ENCODE data around the gene NEFH. TPM values are rescaled to one million over a fixed set of nuclear protein-coding genes. Genes with fewer than 3 reads are reported as not detected.
A peak's percentile ranks its signal among the peaks of the same experiment; 100 is the strongest.

The NEFH gene
- total and polyA plus RNA-seq, 12 donors = 6.8 to 81.1 (median 20.6) TPM

DNA sequence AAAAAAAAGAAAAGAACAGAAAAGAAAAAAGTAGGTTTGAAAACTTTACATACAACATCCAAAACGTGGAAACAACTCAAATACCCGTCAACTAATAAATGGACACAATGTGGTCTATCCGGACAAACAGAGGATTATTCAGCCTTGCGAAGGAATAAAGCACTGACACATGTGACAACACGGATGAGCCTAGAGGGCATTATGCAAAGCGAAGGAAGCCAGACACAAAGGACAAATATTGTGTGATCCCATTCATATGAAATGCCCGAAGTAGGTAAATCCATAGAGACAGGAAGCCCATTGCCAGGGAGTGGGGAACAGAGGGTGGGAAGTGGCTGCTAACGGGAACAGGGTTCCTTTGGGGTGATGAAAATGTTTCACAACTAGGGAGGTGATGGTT, 29.8 kb upstream of the NEFH start:
- H3K36me3 ChIP-seq (replicated peaks in 1 of 2) = no peaks in the 10 kb centered on the region
- H3K27me3 ChIP-seq = no peaks in the 10 kb centered on the region
- DNase-seq = no peak
- TF ChIP-seq, protein P1, sequence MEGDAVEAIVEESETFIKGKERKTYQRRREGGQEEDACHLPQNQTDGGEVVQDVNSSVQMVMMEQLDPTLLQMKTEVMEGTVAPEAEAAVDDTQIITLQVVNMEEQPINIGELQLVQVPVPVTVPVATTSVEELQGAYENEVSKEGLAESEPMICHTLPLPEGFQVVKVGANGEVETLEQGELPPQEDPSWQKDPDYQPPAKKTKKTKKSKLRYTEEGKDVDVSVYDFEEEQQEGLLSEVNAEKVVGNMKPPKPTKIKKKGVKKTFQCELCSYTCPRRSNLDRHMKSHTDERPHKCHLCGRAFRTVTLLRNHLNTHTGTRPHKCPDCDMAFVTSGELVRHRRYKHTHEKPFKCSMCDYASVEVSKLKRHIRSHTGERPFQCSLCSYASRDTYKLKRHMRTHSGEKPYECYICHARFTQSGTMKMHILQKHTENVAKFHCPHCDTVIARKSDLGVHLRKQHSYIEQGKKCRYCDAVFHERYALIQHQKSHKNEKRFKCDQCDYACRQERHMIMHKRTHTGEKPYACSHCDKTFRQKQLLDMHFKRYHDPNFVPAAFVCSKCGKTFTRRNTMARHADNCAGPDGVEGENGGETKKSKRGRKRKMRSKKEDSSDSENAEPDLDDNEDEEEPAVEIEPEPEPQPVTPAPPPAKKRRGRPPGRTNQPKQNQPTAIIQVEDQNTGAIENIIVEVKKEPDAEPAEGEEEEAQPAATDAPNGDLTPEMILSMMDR (IDR thresholded peaks at IDR 0.05) = no peak
- TF ChIP-seq POLR2A (IDR thresholded peaks at IDR 0.05) = no peak
- H3K4me3 ChIP-seq = no peak overlapping the region
- no peak overlapping the region for H3K27ac ChIP-seq
- H3K4me1 ChIP-seq (replicated peaks in 1 of 2) = no peaks in the 10 kb centered on the region
- 83 to 90% (median 87%) methylated on average over 8 of the region's 8 CpGs for WGBS, 4 donors
- intact Hi-C loops (cut with DNase I) = no loop called here
- no peaks in the 10 kb centered on the region for H3K9me3 ChIP-seq (replicated peaks in 1 of 3)

DNA sequence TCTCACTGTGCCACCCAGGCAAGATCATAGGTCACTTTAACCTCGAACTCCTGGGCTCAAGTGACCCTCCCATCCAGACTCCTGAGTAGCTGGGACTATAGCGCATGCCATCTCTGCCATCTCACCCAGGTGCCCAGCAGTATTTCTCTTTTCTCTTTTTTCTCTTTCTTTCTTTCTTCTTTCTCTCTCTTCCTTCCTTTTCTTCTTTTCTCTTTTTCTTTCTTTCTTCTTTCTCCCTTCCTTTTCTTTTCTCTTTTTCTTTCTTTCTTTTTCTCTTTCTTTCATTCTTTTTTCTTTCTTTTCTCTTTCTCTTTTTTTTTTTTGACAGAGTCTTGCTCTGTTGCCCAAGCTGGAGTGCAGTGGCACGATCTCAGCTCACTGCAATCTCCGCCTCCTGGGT, 28.2 kb upstream of the NEFH start:
- intact Hi-C loops (cut with DNase I) = no loop called here
- no peaks in the 10 kb centered on the region for H3K9me3 ChIP-seq (replicated peaks in 1 of 3)
- no peaks in the 10 kb centered on the region for H3K4me1 ChIP-seq (replicated peaks in 1 of 2)
- no peak for DNase-seq
- no peaks in the 10 kb centered on the region for H3K27me3 ChIP-seq
- TF ChIP-seq, protein P1 (IDR thresholded peaks at IDR 0.05) = no peak
- TF ChIP-seq POLR2A (IDR thresholded peaks at IDR 0.05) = no peak
- no peak overlapping the region for H3K27ac ChIP-seq
- H3K36me3 ChIP-seq (replicated peaks in 1 of 2) = no peaks in the 10 kb centered on the region
- WGBS, 4 donors = 90 to 97% (median 93%) methylated on average over 4 of the region's 4 CpGs
- no peak overlapping the region for H3K4me3 ChIP-seq

DNA sequence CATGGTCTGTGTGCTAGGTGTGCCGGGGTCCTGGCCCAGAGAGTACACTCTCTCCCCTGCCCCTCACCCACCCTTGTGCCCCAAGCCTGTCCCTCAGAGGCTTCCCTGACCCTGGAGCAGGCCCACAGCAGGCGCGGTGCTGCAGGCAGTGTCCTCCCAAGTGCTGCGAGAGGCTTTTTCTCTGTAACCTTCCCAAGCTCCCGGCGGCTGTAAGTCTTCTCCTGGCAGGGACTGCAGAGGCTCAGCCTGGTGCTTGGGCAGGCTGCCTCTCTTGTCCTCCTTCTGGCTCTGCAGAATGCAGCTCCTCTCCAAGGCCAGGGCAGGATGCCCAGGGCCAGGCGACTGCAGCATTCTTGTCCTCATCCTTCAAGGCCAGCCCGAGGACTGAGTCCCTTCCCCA, 25.7 kb upstream of the NEFH start:
- Histone ChIP-seq H3K27ac (peak overlapping the region in 2 of 5 donors; percentile 9 to 16), H3K9me3 (replicated peaks in 1 of 3) (no peaks in the 10 kb centered on the region), H3K4me1 (replicated peaks in 1 of 2) (no peaks in the 10 kb centered on the region), H3K4me3 (no peak overlapping the region), H3K27me3 (no peaks in the 10 kb centered on the region), H3K36me3 (replicated peaks in 1 of 2) (no peaks in the 10 kb centered on the region)
- 31 to 47% (median 35%) methylated on average over 8 of the region's 8 CpGs for WGBS, 4 donors
- TF ChIP-seq, protein P1 (IDR thresholded peaks at IDR 0.05) = no peak
- TF ChIP-seq POLR2A (IDR thresholded peaks at IDR 0.05) = no peak
- intact Hi-C loops (cut with DNase I) = no loop called here
- peak in 6 of 7 donors; percentile 25 to 66 (median 48) for DNase-seq

DNA sequence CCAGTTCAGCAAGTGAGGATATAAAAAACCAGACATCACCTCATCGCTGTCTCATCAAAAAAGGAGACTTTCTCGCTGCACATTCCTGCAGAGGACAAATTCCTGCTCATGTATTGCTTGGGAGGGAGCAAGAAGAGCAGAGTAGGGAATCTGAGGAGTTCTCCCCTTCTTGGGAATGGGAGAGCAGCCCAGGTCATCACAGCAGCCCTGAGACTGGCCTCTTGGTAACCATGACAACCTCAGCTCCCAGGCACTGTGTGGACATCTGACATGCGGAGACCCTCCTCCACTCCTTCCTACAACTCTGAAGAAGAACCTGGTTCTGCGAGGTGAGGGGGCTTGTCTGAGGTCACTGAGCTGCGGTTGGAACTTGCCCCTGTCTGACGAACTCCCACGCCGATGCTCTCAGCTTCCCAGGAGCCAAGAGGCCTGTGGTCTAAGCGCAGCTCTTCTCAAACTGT, 23.8 kb upstream of the NEFH start:
- no peak for DNase-seq
- Histone ChIP-seq H3K36me3 (replicated peaks in 1 of 2) (no peaks in the 10 kb centered on the region), H3K4me1 (replicated peaks in 1 of 2) (no peaks in the 10 kb centered on the region), H3K27me3 (no peaks in the 10 kb centered on the region), H3K4me3 (no peak overlapping the region), H3K27ac (no peak overlapping the region), H3K9me3 (replicated peaks in 1 of 3) (no peaks in the 10 kb centered on the region)
- intact Hi-C loops (cut with DNase I) = no loop called here
- 78 to 83% (median 79%) methylated on average over 8 to 9 of the region's 9 CpGs for WGBS, 4 donors
- no peak for TF ChIP-seq POLR2A (IDR thresholded peaks at IDR 0.05)
- TF ChIP-seq, protein P1 (IDR thresholded peaks at IDR 0.05) = no peak
